WTC11 (cell line): ENCODE results near the gene SPINK1. TPM values are rescaled to one million over a fixed set of nuclear protein-coding genes. Genes with fewer than 3 reads are reported as not detected.

Experiments used
- ATAC-seq: fragments of 200-7000 bp; cut with Tn5 transposase; 2 replicates; pipeline ENCODE4 v1.10.0; 2021; ENCODE audit warnings: mild to moderate bottlenecking, moderate library complexity
- CTCF ChIA-PET: fragments of 300-600 bp; sonication (Branson Sonifier 250); formaldehyde crosslinking; loops from one replicate; lab custom pipeline; 2021; ENCODE audit warnings: antibody characterized with exemption; lab: Charles Lee
- POLR2A ChIA-PET: fragments of 350-600 bp; sonication (Branson Sonifier 250); formaldehyde crosslinking; loops from one replicate; lab custom pipeline; 2021; ENCODE audit warnings: antibody characterized with exemption; lab: Charles Lee
- DNase-seq: peaks from one replicate; pipeline ENCODE4 v3.0.0; 2021; ENCODE audit warnings: low spot score
- H3K27ac Mint-ChIP-seq: 2 replicates; pipeline ENCODE4 v1.8.0; 2021; ENCODE audit warnings: mixed read lengths
- H3K27me3 Mint-ChIP-seq: 2 replicates; pipeline ENCODE4 v1.8.0; 2021; ENCODE audit warnings: low read depth, mild to moderate bottlenecking, moderate library complexity, mixed read lengths
- H3K36me3 Mint-ChIP-seq: 2 replicates; pipeline ENCODE4 v1.8.0; 2021; ENCODE audit warnings: mixed read lengths
- H3K4me1 Mint-ChIP-seq: 2 replicates; pipeline ENCODE4 v1.8.0; 2022; ENCODE audit warnings: mixed read lengths
- H3K4me3 Mint-ChIP-seq: 2 replicates; pipeline ENCODE4 v1.8.0; 2021; ENCODE audit warnings: mild to moderate bottlenecking, moderate library complexity, mixed read lengths
- H3K9me3 Mint-ChIP-seq: 2 replicates; pipeline ENCODE4 v1.8.0; 2021; ENCODE audit warnings: mixed read lengths
- E2F5 ChIP-seq: sonication (generic); formaldehyde crosslinking; IDR thresholded peaks from 2 replicates; pipeline ENCODE4 v1.8.1; 2022; ENCODE audit warnings: mild to moderate bottlenecking, moderate library complexity, missing genetic modification reagents
- ERG ChIP-seq: fragments of 250-450 bp; sonication (Bioruptor Pico); IDR thresholded peaks from 2 replicates; pipeline ENCODE4 v1.8.0; 2021; ENCODE audit warnings: mild to moderate bottlenecking
- FOXP4 ChIP-seq: sonication (generic); formaldehyde crosslinking; IDR thresholded peaks from 2 replicates; pipeline ENCODE4 v1.8.0; 2022; ENCODE audit warnings: mild to moderate bottlenecking, missing genetic modification reagents
- GTF2I ChIP-seq: fragments of 250-450 bp; sonication (Bioruptor Pico); conservative IDR thresholded peaks from 2 replicates; pipeline ENCODE4 v1.4.0; 2021; ENCODE audit warnings: mild to moderate bottlenecking
- HMGXB4 ChIP-seq: sonication (generic); formaldehyde crosslinking; IDR thresholded peaks from 2 replicates; pipeline ENCODE4 v1.8.1; 2023; ENCODE audit warnings: mild to moderate bottlenecking, moderate library complexity, missing genetic modification reagents
- IRF2 ChIP-seq: sonication (generic); formaldehyde crosslinking; IDR thresholded peaks from 2 replicates; pipeline ENCODE4 v1.8.0; 2022; ENCODE audit warnings: low read depth, missing genetic modification reagents, borderline replicate concordance
- JUN ChIP-seq: sonication (generic); formaldehyde crosslinking; IDR thresholded peaks from 2 replicates; pipeline ENCODE4 v1.8.0; 2023; ENCODE audit warnings: mild to moderate bottlenecking, missing genetic modification reagents
- KAT7 ChIP-seq: sonication (generic); formaldehyde crosslinking; IDR thresholded peaks from 2 replicates; pipeline ENCODE4 v1.8.1; 2023; ENCODE audit warnings: missing genetic modification reagents, mild to moderate bottlenecking, borderline replicate concordance
- MAX ChIP-seq: sonication (generic); formaldehyde crosslinking; IDR thresholded peaks from 2 replicates; pipeline ENCODE4 v1.8.0; 2022; ENCODE audit warnings: mild to moderate bottlenecking, missing genetic modification reagents
- MLX ChIP-seq: sonication (generic); formaldehyde crosslinking; IDR thresholded peaks from 2 replicates; pipeline ENCODE4 v1.8.1; 2023; ENCODE audit warnings: mild to moderate bottlenecking, missing genetic modification reagents, moderate library complexity
- NFATC4 ChIP-seq: fragments of 250-450 bp; sonication (Bioruptor Pico); IDR thresholded peaks from 2 replicates; pipeline ENCODE4 v1.9.0; 2021; ENCODE audit warnings: mild to moderate bottlenecking
- RELA ChIP-seq: sonication (generic); formaldehyde crosslinking; IDR thresholded peaks from 2 replicates; pipeline ENCODE4 v1.8.1; 2022; ENCODE audit warnings: missing genetic modification reagents, mild to moderate bottlenecking, borderline replicate concordance
- SMAD4 ChIP-seq: sonication (generic); formaldehyde crosslinking; IDR thresholded peaks from 2 replicates; pipeline ENCODE4 v1.8.0; 2022; ENCODE audit warnings: mild to moderate bottlenecking, missing genetic modification reagents
- SP1 ChIP-seq: sonication (generic); formaldehyde crosslinking; conservative IDR thresholded peaks from 2 replicates; pipeline ENCODE4 v1.8.1; 2022; ENCODE audit warnings: missing genetic modification reagents
- STAT6 ChIP-seq: sonication (generic); formaldehyde crosslinking; conservative IDR thresholded peaks from 2 replicates; pipeline ENCODE4 v1.8.1; 2023; ENCODE audit warnings: mild to moderate bottlenecking, low read depth, missing genetic modification reagents, moderate library complexity
- ZBTB43 ChIP-seq: sonication (generic); formaldehyde crosslinking; IDR thresholded peaks from 2 replicates; pipeline ENCODE4 v1.8.1; 2023; ENCODE audit warnings: mild to moderate bottlenecking, missing genetic modification reagents
- ZNF121 ChIP-seq: sonication (generic); formaldehyde crosslinking; IDR thresholded peaks from 2 replicates; pipeline ENCODE4 v1.8.0; 2023; ENCODE audit warnings: missing genetic modification reagents
- ZNF219 ChIP-seq: sonication (generic); formaldehyde crosslinking; IDR thresholded peaks from 2 replicates; pipeline ENCODE4 v1.8.0; 2023; ENCODE audit warnings: missing genetic modification reagents, mild to moderate bottlenecking, borderline replicate concordance
- ZNF263 ChIP-seq: sonication (generic); formaldehyde crosslinking; IDR thresholded peaks from 2 replicates; pipeline ENCODE4 v1.8.1; 2022; ENCODE audit warnings: low read depth, mild to moderate bottlenecking, moderate library complexity, missing genetic modification reagents
- total RNA-seq: library from RNA; stranded (reverse); gene quantifications from 3 replicates; pipeline ENCODE4 v1.2.3, GENCODE V29; 2021

SPINK1 gene
- total RNA-seq, 1 experiment from 2014 or later = 5.4 TPM

GRCh38 chr5:147805030-147805454 lies 26.4 kb downstream of the SPINK1 start:
- H3K27ac Mint-ChIP-seq = no peak overlapping the region
- no peaks in the 10 kb centered on the region for H3K36me3 Mint-ChIP-seq
- no peaks in the 10 kb centered on the region for H3K27me3 Mint-ChIP-seq
- peaks cover 6% of the 10 kb centered on the region; the same call in 1 of the 2 replicates for H3K4me1 Mint-ChIP-seq
- H3K4me3 Mint-ChIP-seq = no peak overlapping the region
- H3K9me3 Mint-ChIP-seq = no peaks in the 10 kb centered on the region
- ChIA-PET CTCF (no interaction called here), POLR2A (no interaction called here)
- TF ChIP-seq ZBTB43 (CRISPR knock-in tag) (no peak), ERG (no peak), GTF2I (CRISPR knock-in tag) (no peak), MLX (no peak), KAT7 (CRISPR knock-in tag) (no peak), SP1 (CRISPR knock-in tag) (no peak)
- DNase-seq (no peak), ATAC-seq (no peak)

- peaks cover 6% of the 10 kb centered on the region; the same call in 1 of the 2 replicates for H3K4me1 Mint-ChIP-seq
- no peaks in the 10 kb centered on the region for H3K36me3 Mint-ChIP-seq
- no peak; the same call in 1 of the 2 replicates for ATAC-seq
- H3K27me3 Mint-ChIP-seq = no peaks in the 10 kb centered on the region
- POLR2A ChIA-PET = no interaction called here
- no peaks in the 10 kb centered on the region for H3K9me3 Mint-ChIP-seq
- CTCF ChIA-PET = no interaction called here
- H3K27ac Mint-ChIP-seq = no peak overlapping the region
- no peak overlapping the region for H3K4me3 Mint-ChIP-seq
- DNase-seq = no peak
- TF ChIP-seq JUN (CRISPR knock-in tag) (no peak), HMGXB4 (CRISPR knock-in tag) (no peak), ZNF121 (CRISPR knock-in tag) (no peak), SMAD4 (CRISPR knock-in tag) (no peak), ZNF219 (CRISPR knock-in tag) (no peak), ERG (no peak), IRF2 (CRISPR knock-in tag) (no peak), FOXP4 (no peak), RELA (CRISPR knock-in tag) (no peak), ZNF263 (CRISPR knock-in tag) (no peak), E2F5 (CRISPR knock-in tag) (no peak), SP1 (CRISPR knock-in tag) (no peak), MAX (CRISPR knock-in tag) (no peak), NFATC4 (CRISPR knock-in tag) (no peak), STAT6 (CRISPR knock-in tag) (no peak)
Observed at GRCh38 chr5:147804334-147804733, 27.1 kb downstream of the SPINK1 start.
